H1 (cell line): ENCODE measurements around the gene TNS4. TPM values are rescaled to one million over a fixed set of nuclear protein-coding genes. Genes with fewer than 3 reads are reported as not detected.

Experiments
- CTCF ChIA-PET: fragments of 300-600 bp; sonication (Branson Sonifier 250); formaldehyde crosslinking; loops from one replicate; lab custom pipeline; 2021; ENCODE audit not compliant: partially characterized antibody; lab: Charles Lee
- POLR2A ChIA-PET: fragments of 300-600 bp; sonication (Branson Sonifier 250); formaldehyde crosslinking; loops from one replicate; lab custom pipeline; 2021; ENCODE audit warnings: inconsistent platforms; ENCODE audit not compliant: partially characterized antibody; lab: Charles Lee
- DNase-seq, 2 experiments: peaks; one replicate each; pipeline versions ENCODE4 v3.0.0 to v3.0.0-alpha.2; 2010 to 2022; ENCODE audit warnings: low spot score in 2 of 2, low read depth in 1 of 2, mixed read lengths in 1 of 2
- FAIRE-seq: peaks from 2 replicates; lab custom pipeline; 2011; peaks lifted over from hg19 to GRCh38; lab: Jason Lieb, UNC
- H2AFZ ChIP-seq: 2 replicates; pipeline ENCODE4 v1.8.1; 2012; ENCODE audit warnings: low read length, inconsistent platforms
- H2AK5ac ChIP-seq: 2 replicates; pipeline ENCODE4 v1.6.1; 2013; ENCODE audit warnings: low read depth, low read length
- H2BK120ac ChIP-seq: replicated peaks from 2 replicates; pipeline ENCODE3; 2013; ENCODE audit warnings: low read depth, low read length, inconsistent platforms
- H2BK12ac ChIP-seq: 2 replicates; pipeline ENCODE4 v1.6.1; 2013; ENCODE audit warnings: low read depth, low read length
- H2BK15ac ChIP-seq: 2 replicates; pipeline ENCODE4 v1.6.1; 2013; ENCODE audit warnings: low read length
- H2BK20ac ChIP-seq: 2 replicates; pipeline ENCODE4 v1.6.1; 2013; ENCODE audit warnings: low read length
- H2BK5ac ChIP-seq: 2 replicates; pipeline ENCODE4 v1.6.1; 2013; ENCODE audit warnings: low read depth, low read length
- H3K14ac ChIP-seq: 2 replicates; pipeline ENCODE4 v1.6.1; 2013; ENCODE audit warnings: inconsistent platforms; ENCODE audit not compliant: insufficient read length
- H3K18ac ChIP-seq: 2 replicates; pipeline ENCODE4 v1.6.1; 2013; ENCODE audit warnings: low read length; ENCODE audit errors: extremely low read depth
- H3K23ac ChIP-seq: 2 replicates; pipeline ENCODE4 v1.6.1; 2013; ENCODE audit warnings: inconsistent platforms; ENCODE audit not compliant: insufficient read length
- H3K23me2 ChIP-seq: 2 replicates; pipeline ENCODE4 v1.6.1; 2013; ENCODE audit warnings: low read depth, low read length
- H3K27ac ChIP-seq: 2 replicates; pipeline ENCODE4 v1.6.1; 2011; ENCODE audit warnings: low read depth, low read length, inconsistent platforms
- H3K27me3 ChIP-seq, 4 experiments: replicated peaks in 1 of 4; 1 replicate in 1 of 4; 2 replicates in 3 of 4; pipeline versions ENCODE4 v1.6.1 to v1.8.1; 2011 to 2013; ENCODE audit warnings: low read length in 3 of 4, mild to moderate bottlenecking in 3 of 4, inconsistent platforms in 2 of 4, mixed read lengths in 2 of 4, moderate library complexity in 1 of 4; ENCODE audit not compliant: control insufficient read depth in 3 of 4, insufficient read depth in 3 of 4; ENCODE audit errors: extremely low read depth in 1 of 4
- H3K36me3 ChIP-seq, 4 experiments: 2 replicates each; pipeline versions ENCODE4 v1.6.1 to v1.8.1; 2011 to 2013; ENCODE audit warnings: mild to moderate bottlenecking in 4 of 4, low read length in 3 of 4, moderate library complexity in 2 of 4, control low read depth in 1 of 4, inconsistent platforms in 1 of 4; ENCODE audit not compliant: insufficient read depth in 4 of 4, control insufficient read depth in 2 of 4
- H3K4ac ChIP-seq: replicated peaks from 2 replicates; pipeline ENCODE3; 2013; ENCODE audit warnings: low read length, low read depth, mixed read lengths, inconsistent platforms; ENCODE audit not compliant: insufficient read length
- H3K4me1 ChIP-seq, 4 experiments: replicated peaks in 1 of 4; 1 replicate in 1 of 4; 2 replicates in 3 of 4; pipeline versions ENCODE4 v1.6.1 to v1.8.1; 2011 to 2013; ENCODE audit warnings: low read length in 3 of 4, inconsistent platforms in 2 of 4, mixed read lengths in 1 of 4; ENCODE audit not compliant: insufficient read depth in 4 of 4, control insufficient read depth in 3 of 4
- H3K4me2 ChIP-seq, 2 experiments: 2 replicates each; pipeline versions ENCODE4 v1.6.1 to v1.8.1; 2011 to 2013; ENCODE audit warnings: low read depth in 2 of 2, low read length in 2 of 2, control low read depth in 1 of 2, inconsistent platforms in 1 of 2, mild to moderate bottlenecking in 1 of 2; ENCODE audit not compliant: insufficient read depth in 1 of 2
- H3K4me3 ChIP-seq, 4 experiments: fragments of 200-600, 300-600 bp in 1 of 4; sonication (generic), shearing (Covaris generic), sonication (Bioruptor Twin) in 1 of 4; 2 replicates each; pipeline versions ENCODE4 v1.5.1 to v1.8.1; 2011 to 2016; ENCODE audit warnings: low read length in 4 of 4, low read depth in 3 of 4, control low read depth in 2 of 4, inconsistent platforms in 2 of 4, mild to moderate bottlenecking in 2 of 4, mixed read lengths in 1 of 4, moderate library complexity in 1 of 4; ENCODE audit not compliant: insufficient read depth in 2 of 4; ENCODE audit errors: extremely low read depth in 1 of 4
- H3K56ac ChIP-seq: replicated peaks from 2 replicates; pipeline ENCODE3; 2013; ENCODE audit warnings: low read depth, mild to moderate bottlenecking, mixed read lengths, low read length, inconsistent platforms; ENCODE audit not compliant: insufficient read length
- H3K79me1 ChIP-seq: 2 replicates; pipeline ENCODE4 v1.6.1; 2013; ENCODE audit warnings: low read depth, low read length, control low read depth
- H3K79me2 ChIP-seq, 2 experiments: 2 replicates each; pipeline versions ENCODE4 v1.6.1 to v1.8.1; 2012 to 2013; ENCODE audit warnings: low read length in 2 of 2, mild to moderate bottlenecking in 2 of 2, inconsistent platforms in 1 of 2; ENCODE audit not compliant: insufficient read depth in 2 of 2, control insufficient read depth in 1 of 2
- H3K9ac ChIP-seq, 4 experiments: replicated peaks in 1 of 4; 1 replicate in 1 of 4; 2 replicates in 3 of 4; pipeline versions ENCODE4 v1.6.1 to v1.8.1; 2011 to 2013; ENCODE audit warnings: low read depth in 3 of 4, low read length in 3 of 4, control low read depth in 2 of 4, mild to moderate bottlenecking in 2 of 4, moderate library complexity in 2 of 4, inconsistent platforms in 1 of 4; ENCODE audit errors: extremely low read depth in 1 of 4
- H3K9me3 ChIP-seq, 2 experiments: 2 replicates each; pipeline versions ENCODE4 v1.6.1 to v1.8.1; 2012 to 2013; ENCODE audit warnings: mild to moderate bottlenecking in 2 of 2, moderate library complexity in 2 of 2, control low read depth in 1 of 2, inconsistent platforms in 1 of 2, low read depth in 1 of 2, low read length in 1 of 2, mixed read lengths in 1 of 2; ENCODE audit not compliant: insufficient read depth in 2 of 2
- H4K20me1 ChIP-seq, 2 experiments: replicated peaks in 1 of 2; 2 replicates each; pipeline versions ENCODE3 to v1.8.1; 2011 to 2013; ENCODE audit warnings: inconsistent platforms in 2 of 2, low read length in 2 of 2, mild to moderate bottlenecking in 1 of 2; ENCODE audit not compliant: insufficient read depth in 2 of 2, control insufficient read depth in 1 of 2
- H4K5ac ChIP-seq: 2 replicates; pipeline ENCODE4 v1.6.1; 2013; ENCODE audit warnings: low read length, low read depth, mixed read lengths, inconsistent platforms; ENCODE audit not compliant: insufficient read length
- H4K8ac ChIP-seq: 2 replicates; pipeline ENCODE4 v1.8.0; 2013; ENCODE audit warnings: mild to moderate bottlenecking, moderate library complexity, low read length, inconsistent platforms; ENCODE audit not compliant: insufficient read depth; ENCODE audit errors: extremely low read depth
- H4K91ac ChIP-seq: replicated peaks from 2 replicates; pipeline ENCODE3; 2013; ENCODE audit warnings: low read length, mixed read lengths, inconsistent platforms; ENCODE audit not compliant: insufficient read length
- CTBP2 ChIP-seq: IDR thresholded peaks from 2 replicates; pipeline ENCODE4 v1.7.0; 2011; ENCODE audit warnings: borderline replicate concordance, mild to moderate bottlenecking, moderate library complexity, mixed read lengths, low read length; ENCODE audit not compliant: insufficient read depth, insufficient read length
- GTF2F1 ChIP-seq: IDR thresholded peaks from 2 replicates; pipeline ENCODE4 v1.6.1; 2012; ENCODE audit warnings: low read depth, low read length, improper control_type of control experiment, borderline replicate concordance
- HDAC2 ChIP-seq, 2 experiments: fragments of 300-600 bp in 1 of 2; sonication (generic) in 1 of 2; IDR thresholded peaks; 2 replicates each; pipeline ENCODE4 v1.6.1; 2011 to 2012; ENCODE audit warnings: low read depth in 2 of 2, low read length in 2 of 2, mild to moderate bottlenecking in 2 of 2, moderate library complexity in 2 of 2, borderline replicate concordance in 1 of 2, inconsistent platforms in 1 of 2
- RBBP5 ChIP-seq: IDR thresholded peaks from 2 replicates; pipeline ENCODE4 v1.7.1; 2012; ENCODE audit warnings: low read depth, mild to moderate bottlenecking, inconsistent platforms, low read length, moderate library complexity, borderline replicate concordance
- RNF2 ChIP-seq: fragments of 200-900, 300-1000 bp; sonication (generic); IDR thresholded peaks from 2 replicates; pipeline ENCODE4 v1.7.1; 2016; ENCODE audit warnings: borderline replicate concordance, low read depth, mild to moderate bottlenecking, antibody characterized with exemption, low read length; ENCODE audit not compliant: poor library complexity, severe bottlenecking; ENCODE audit errors: missing control alignments
- YY1 ChIP-seq: IDR thresholded peaks from 2 replicates; pipeline ENCODE4 v1.6.1; 2011; ENCODE audit warnings: low read depth, mild to moderate bottlenecking, low read length
- WGBS, 2 experiments: shearing (Covaris generic) in 1 of 2; methylation state at CpG; one replicate each; pipeline versions ENCODE4 v1.1.6 to v1.1.7; 2013 to 2015; ENCODE audit warnings: low lambda C conversion rate in 2 of 2, mixed read lengths in 2 of 2, inconsistent platforms in 1 of 2, low coverage in 1 of 2, missing lambda C conversion rate in 1 of 2; ENCODE audit not compliant: insufficient replicate concordance in 2 of 2, insufficient coverage in 1 of 2, insufficient read length in 1 of 2; ENCODE audit errors: extremely low coverage in 1 of 2, missing lambda C conversion rate in 1 of 2; 5-methylcytosine and 5-hydroxymethylcytosine counted together
- polyA plus RNA-seq, 7 experiments: library from polyadenylated mRNA; depleted of rRNA in 3 of 7; stranded (reverse) in 5 of 7; unstranded in 2 of 7; fragments of >200 nt in 5 of 7; fragments of 200-250 nt in 2 of 7; gene quantifications; 1 replicate in 5 of 7; 2 replicates in 1 of 7; 4 replicates in 1 of 7; pipeline versions ENCODE4 v1.2.1 to v1.2.3, GENCODE V29; 2011 to 2013; ENCODE audit warnings: missing spikeins in 2 of 7, mixed read lengths in 2 of 7
- total RNA-seq: library from RNA; stranded (reverse); fragmentation: NEBNext Ultra II Directional; extraction: Animal tissue kit (Norgen Biotek cat#: 25700); gene quantifications from 2 replicates; pipeline ENCODE4 v1.2.1, GENCODE V29; 2021

Gene TNS4
- total and polyA plus RNA-seq, 2 of the 8 experiments (the other 6 are each of a cell fraction or from before 2014, with no cell fraction given): 0.20 to 0.21 TPM

DNA sequence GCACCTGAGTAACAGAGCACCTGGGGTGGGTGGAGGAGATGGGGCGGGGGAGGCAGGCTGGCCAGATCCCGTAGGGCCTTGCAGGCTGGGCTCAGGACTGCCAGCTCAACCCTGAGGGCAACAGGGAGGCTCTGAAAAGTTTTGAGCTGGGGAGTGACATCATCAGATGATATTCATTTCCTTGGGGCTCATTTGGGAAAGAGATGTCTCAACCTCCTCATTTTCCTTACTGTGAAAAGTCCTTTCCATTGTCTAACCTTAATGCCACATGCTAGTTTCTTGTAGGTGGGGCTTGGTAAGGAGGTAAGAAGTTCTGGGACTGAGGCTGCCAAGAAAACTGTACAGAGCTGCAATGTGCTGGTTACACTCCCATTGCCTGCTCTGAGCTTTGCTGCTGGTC is 3.7 kb downstream of the TNS4 start:
- 94% methylated on average over 2 of the region's 2 CpGs; no CpG with 5 or more reads in 1 of the 2 experiments for WGBS, 2 experiments
- H2AK5ac ChIP-seq: no peak overlapping the region

More for the DNA sequence above, 3.7 kb downstream of the TNS4 start:
- Histone ChIP-seq H3K27me3 (no peaks in the 10 kb centered on the region), H3K9me3 (no peaks in the 10 kb centered on the region), H2BK12ac (no peak overlapping the region; the same call in 1 of the 2 replicates)
- TF ChIP-seq RBBP5 (no peak), CTBP2 (no peak), RNF2 (no peak), YY1 (no peak), GTF2F1 (no peak), HDAC2 (IDR thresholded peaks at IDR 0.05; ENCODE audit: borderline replicate concordance in 1 of 2, low read depth in 2 of 2, low read length in 2 of 2) (no peak)
- TF ChIP-seq, all 59 proteins: peak for 0
- Histone ChIP-seq H3K9ac (no peak overlapping the region), H2BK120ac (peak overlapping the region; percentile 29), H3K4me2 (no peak overlapping the region), H3K23ac (no peak overlapping the region), H3K56ac (no peak overlapping the region), H2BK15ac (peak overlapping the region; percentile 48; the same call in 1 of the 2 replicates), H3K4me1 (peaks cover 5 to 20% (median 7%) of the 10 kb centered on the region in 4 experiments; a peak in 6 of 7 replicates), H4K20me1 (no peaks in the 10 kb centered on the region), H3K79me2 (no peaks in the 10 kb centered on the region), H4K91ac (peak overlapping the region; percentile 5), H4K8ac (no peak overlapping the region), H2AFZ (no peak overlapping the region), H3K14ac (no peak overlapping the region), H3K4ac (peak overlapping the region; percentile 6), H3K4me3 (no peak overlapping the region), H3K23me2 (peaks cover 3% of the 10 kb centered on the region; the same call in 1 of the 2 replicates), H3K18ac (no peak overlapping the region), H3K27ac (no peak overlapping the region), H2BK5ac (no peak overlapping the region), H4K5ac (no peak overlapping the region), H2BK20ac (peak overlapping the region; percentile 75; the same call in 1 of the 2 replicates), H3K79me1 (no peaks in the 10 kb centered on the region), H3K36me3 (no peaks in the 10 kb centered on the region)
- FAIRE-seq (no peak), DNase-seq (no peak)
- CTCF ChIA-PET: interaction anchor here (0.6 to 7.6 kb wide), 16 partner anchors 10 to 882 kb away, joined by 3 to 46 read pairs (median 4); no protein-coding TSS in a partner anchor
- POLR2A ChIA-PET: interaction anchor here (0.6 to 1.8 kb wide), 6 partner anchors 10 to 329 kb away, joined by 3 to 8 read pairs (median 4); no protein-coding TSS in a partner anchor
